HG02588 (cell line): ENCODE data around the gene ACACA.

Experiments used
- ATAC-seq: cut with Tn5 transposase; IDR thresholded peaks from one replicate; pipeline ENCODE4 v1.9.1; 2021; ENCODE audit warnings: mild to moderate bottlenecking, moderate library complexity; ENCODE audit not compliant: unreplicated experiment

Gene ACACA

DNA sequence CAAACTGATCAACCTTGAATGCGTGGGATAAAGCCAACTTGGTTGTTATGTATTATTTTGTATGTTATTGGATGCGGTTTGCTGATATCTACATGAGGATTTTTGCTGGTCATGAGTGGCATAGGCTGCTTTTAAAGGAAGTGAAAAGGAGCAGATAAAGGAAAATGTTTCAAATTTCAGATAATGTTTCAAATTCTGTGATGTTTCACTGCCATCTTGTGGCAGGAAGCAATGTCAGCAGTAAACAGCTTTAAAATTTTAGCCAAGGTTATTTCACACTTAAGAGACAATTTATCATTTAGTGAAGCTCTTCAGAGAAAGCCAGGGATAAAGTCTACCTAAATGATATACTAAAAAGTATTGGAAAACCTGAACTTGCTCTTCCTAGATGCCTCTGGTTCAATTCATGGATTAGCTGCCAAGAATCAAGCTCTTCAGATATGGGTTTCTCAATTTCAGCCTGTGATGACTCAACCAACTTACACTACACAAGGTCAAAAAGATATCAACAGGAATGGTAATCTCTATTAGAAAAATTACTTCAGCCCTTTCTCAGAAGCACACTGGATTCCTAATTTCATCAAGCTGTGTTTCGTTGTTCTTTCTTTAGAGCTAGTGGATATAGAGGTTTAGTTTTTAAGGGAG, 166.8 kb downstream of the ACACA start:
- ATAC-seq = no peak

DNA sequence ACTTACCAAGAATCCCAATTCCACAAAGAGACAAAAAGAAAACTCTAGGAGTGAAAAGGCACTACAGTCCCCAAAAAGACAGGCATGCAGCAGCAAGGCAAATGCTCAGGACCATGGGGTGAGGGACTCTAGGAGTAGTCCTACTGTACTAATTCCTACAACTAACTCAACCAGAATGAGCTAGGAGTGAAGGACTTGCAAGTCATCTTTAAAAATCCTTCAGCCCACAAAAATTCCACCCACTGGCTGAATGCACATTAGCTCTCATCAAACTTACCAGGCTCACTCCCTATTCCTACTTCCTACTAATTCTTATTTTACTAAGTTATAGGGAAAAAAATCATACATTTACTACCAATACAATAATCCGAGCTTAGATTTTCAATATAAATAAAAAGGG, 172.5 kb downstream of the ACACA start:
- no peak for ATAC-seq

- no peak for ATAC-seq
These were observed 173.6 kb downstream of the ACACA start for GRCh38 chr17:37233036-37233435.

DNA sequence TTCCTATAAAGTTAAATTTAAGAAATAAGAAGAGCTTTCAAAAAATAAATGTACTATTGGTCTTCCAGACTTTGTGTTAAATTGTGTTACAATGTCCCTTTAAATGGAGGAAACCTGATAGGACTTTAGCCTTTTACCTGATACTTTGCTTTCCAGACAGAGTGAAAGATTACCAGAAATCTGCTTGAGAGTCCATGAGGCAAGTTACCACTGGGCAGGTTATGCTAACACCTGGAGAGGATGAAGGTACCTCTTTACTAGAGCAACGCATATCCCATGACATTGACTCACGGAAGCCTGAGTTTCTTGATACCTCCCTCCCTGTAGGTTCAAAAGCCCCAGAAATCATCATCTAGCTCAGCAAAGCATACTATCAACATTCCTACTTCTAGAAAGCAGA, 174.7 kb downstream of the ACACA start:
- ATAC-seq = no peak

- no peak for ATAC-seq
These were observed 176.0 kb downstream of the ACACA start for GRCh38 chr17:37230633-37231032.

- no peak for ATAC-seq
These were observed 181.2 kb downstream of the ACACA start for GRCh38 chr17:37225465-37225864.

DNA sequence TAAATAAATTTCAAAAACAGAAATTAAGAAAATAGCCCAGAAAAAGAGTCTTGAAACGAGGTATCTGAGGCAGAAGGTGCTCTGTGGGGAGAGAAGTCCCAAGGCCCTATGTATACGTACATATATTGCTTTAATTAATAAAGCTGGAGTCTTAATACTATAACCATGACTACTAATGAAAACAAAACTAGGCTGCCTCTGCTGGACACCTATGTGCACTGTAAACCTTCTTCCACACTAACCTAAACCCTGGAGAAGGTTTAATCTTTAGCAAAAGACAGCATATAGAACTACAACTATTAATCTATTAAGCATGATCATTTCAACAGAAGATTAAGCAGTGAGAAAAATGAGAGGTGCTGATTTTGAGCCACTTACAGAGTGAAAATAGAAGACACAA, 184.8 kb downstream of the ACACA start:
- ATAC-seq = no peak

DNA sequence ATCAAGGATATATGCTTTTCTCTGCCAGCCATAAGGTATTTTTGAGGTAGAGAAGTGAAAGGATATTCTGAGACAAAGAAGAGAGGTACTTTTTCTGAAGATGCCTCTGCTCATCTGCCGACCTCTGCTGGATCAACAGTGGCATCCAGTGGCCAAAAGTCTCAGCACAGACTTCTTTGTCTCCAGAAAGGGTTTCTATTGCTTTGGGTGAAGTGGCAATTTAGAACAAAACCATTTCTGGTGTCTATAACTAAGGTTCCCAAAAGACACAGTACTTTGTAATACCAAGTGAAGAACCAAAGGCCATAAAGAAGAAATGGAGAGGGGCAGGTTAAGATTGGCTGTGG, 186.1 kb downstream of the ACACA start:
- no peak for ATAC-seq

DNA sequence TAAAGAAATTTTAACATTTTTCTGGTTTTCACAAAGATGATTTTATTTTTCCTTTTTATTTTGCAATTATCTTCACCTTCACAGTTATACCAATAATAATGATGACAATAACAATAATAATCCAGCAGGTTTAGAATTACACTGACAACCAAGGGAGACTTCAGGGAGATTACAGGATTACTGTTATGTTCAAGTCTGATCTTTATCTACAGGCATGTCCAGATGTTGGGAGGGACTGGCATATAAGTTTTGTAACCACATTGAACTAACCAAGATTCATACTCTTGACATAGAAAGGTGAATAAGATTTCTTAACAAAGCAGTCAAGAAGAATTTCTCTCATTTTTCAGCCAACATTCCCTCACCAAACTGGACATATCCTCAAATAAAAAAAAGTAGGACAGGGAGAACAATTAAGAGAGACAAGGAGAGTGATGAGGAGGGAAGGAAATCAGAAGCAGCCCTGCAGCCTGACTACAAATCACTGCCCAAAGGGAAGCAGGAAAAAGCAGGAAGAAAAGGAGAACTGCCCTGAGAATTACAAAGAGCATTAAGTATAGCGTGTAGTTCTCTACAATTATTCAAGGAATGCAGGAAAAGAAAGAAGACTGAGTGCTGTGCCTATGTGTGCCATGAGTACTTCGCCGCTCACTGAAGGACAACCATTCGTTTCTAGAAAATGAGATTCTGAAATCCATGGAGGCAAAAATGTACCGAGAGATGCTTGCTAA, 186.6 kb downstream of the ACACA start:
- ATAC-seq = no peak

DNA sequence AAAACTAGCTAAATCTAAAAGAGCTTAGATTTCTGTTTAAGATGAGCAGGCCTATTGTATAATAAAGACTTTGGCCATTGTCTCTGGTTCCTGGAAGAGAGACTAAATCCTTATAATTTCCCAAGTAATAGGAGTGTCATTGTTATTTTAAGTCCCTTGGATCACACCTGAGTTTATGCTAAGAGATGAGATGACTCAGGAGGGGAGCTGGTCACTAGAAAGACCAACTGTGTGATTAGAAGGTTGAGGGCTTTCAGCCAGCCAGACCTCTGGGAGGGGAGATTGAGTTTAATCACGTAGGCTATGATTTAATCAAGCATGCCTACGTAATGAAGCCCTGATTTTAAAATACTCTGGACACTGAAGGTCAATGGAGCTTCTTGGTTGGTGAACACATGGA, 187.8 kb downstream of the ACACA start:
- ATAC-seq = no peak

DNA sequence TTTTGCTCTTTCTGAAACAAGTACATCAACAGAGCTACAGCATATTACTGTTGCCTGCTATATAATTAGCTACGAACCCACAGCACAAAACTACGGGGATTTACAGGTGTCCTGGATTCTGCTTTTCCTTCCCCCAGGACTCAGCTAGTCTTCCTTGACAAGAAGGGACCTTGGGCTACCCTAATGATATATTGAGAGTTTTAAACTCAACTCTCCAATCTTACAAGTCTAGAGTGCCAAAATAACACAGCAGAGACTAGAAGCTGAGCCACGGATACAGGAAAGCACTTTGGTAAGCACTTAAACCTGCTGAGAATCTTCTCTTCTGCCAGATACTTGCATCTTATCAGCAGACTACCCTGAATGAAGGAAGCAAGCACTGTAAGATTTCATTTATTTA, 192.2 kb downstream of the ACACA start:
- ATAC-seq = no peak

DNA sequence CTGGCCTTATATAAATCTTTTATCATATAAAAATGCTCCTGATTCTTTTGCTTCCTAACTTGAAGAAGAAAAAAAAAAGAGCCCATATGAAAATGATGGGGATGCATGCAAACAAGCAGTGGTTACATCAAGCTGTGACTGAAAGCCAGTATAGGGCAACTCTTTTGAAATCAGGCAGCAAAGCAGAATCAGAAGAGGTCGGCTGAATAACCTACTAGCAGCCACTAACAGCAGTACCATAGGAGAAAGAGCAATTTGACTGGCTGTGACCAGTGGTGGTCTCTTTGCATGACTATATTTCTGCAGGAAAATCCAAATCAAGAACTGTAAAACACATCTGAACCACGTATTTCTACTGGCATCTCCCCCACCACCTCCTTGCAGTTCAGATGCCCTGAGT, 192.7 kb downstream of the ACACA start:
- no peak for ATAC-seq

DNA sequence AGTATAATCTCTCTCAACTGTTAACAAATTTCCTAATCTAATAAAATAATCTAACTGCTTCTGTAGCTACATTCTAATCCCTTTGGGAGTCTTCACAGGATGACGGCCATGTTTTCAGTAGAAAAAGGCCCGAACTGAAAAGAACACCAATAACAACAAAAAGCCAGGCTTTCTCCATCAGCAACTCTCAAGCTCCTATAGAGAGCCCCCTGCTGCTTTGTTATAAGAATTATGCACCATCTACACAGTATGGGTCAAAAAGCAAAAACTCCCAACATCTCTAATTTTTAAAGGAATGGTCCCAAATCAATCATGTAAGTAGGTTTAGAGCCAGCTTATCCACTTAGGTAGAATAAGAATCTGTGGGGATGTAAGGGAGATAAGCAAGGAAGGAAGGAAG, 194.5 kb downstream of the ACACA start:
- ATAC-seq = no peak

- no peak for ATAC-seq
These were observed 195.5 kb downstream of the ACACA start for GRCh38 chr17:37211136-37211535.

DNA sequence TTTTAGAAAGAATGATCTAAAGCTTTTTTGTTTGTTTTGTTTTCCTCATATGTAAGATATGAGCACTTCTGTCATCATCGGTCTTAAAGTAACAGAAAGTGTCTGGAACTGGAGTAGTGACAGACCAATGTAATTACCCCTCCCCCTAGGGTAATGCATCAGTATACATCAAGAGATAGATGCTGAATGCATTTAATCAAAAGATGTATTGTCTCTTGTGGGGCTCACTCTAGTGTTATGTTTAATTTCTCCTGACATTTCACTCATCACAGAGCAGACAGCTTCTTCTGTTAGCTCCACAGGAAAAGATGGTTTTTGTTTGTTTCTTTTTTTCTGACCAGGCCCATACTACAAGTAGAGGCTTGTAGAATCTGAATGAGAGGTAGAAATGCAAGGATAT, 199.5 kb downstream of the ACACA start:
- ATAC-seq = no peak

DNA sequence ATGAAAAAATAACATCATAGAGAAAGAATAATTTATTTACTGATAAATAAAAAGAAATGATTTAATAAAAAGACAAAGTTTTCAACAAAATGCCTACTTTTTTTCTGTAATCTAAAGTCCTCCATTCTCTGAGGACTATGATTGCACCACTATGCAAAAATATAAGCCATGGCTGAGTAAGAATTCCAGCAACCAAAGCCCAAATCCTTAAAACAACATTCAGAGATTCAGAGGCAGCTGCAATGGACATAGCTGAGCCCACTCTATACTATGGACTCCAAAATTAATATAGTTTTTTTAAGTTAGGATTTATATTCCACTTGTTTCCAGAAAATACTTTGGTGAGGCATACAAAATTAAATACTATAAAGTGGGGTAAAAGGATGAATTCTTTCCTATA, 200.3 kb downstream of the ACACA start:
- ATAC-seq = no peak

GRCh38 chr17:37200497-37200896, 206.1 kb downstream of the ACACA start:
- ATAC-seq = no peak

- ATAC-seq = no peak
These were observed 209.3 kb downstream of the ACACA start for GRCh38 chr17:37197336-37197735.

GRCh38 chr17:37194208-37194607, 212.4 kb downstream of the ACACA start:
- ATAC-seq = no peak

DNA sequence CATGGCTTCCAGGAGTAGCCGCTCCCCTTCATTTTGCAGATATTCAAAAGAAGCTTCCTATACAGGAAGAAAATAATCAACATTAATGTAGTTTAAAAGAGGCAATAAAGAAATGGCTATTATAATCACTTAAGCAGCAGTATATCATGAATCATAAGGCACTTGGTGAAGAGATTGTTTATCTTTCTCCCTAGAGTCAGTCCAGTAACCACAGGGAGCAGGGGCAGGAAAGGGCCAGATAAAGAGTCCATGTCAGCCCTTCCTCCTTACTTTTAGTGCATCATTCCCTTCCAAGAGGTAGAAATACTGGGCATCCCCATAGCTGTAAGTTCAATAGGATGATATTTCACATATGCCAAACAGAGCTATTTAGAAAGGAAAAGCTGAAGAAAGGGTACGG, 215.4 kb downstream of the ACACA start:
- no peak for ATAC-seq

- no peak for ATAC-seq
These were observed 216.1 kb downstream of the ACACA start for GRCh38 chr17:37190493-37190892.

GRCh38 chr17:37188157-37188556, 218.5 kb downstream of the ACACA start:
- ATAC-seq = no peak

- ATAC-seq = no peak
These were observed 219.4 kb downstream of the ACACA start for GRCh38 chr17:37187262-37187661.
